Measurements from ENCODE around the gene ABHD17A. TPM values are rescaled to one million over a fixed set of nuclear protein-coding genes. Genes with fewer than 3 reads are reported as not detected.

The ABHD17A gene
- total and polyA plus RNA-seq, 2 of the 8 experiments (the other 6 are each of a cell fraction or from before 2014, with no cell fraction given), result 41.2 to 87.4 TPM

- Histone ChIP-seq H3K4me2 (ENCODE audit: insufficient read depth in 1 of 2, low read depth in 2 of 2, low read length in 2 of 2) (peak overlapping the region; percentile 75 to 97), H3K56ac (replicated peaks; ENCODE audit: insufficient read length, low read depth, low read length) (peak overlapping the region; percentile 37), H4K20me1 (replicated peaks in 1 of 2; ENCODE audit: control insufficient read depth in 1 of 2, insufficient read depth in 2 of 2, low read length in 2 of 2) (peaks cover 20 to 26% of the 10 kb centered on the region in 2 experiments), H2AFZ (ENCODE audit: low read length) (no peak overlapping the region), H3K79me1 (ENCODE audit: low read depth, low read length) (peaks cover 23% of the 10 kb centered on the region), H3K27ac (ENCODE audit: low read depth, low read length) (peak overlapping the region; percentile 100; the same call in 1 of the 2 replicates), H4K5ac (ENCODE audit: insufficient read length, low read depth, low read length) (no peak overlapping the region), H3K4me3 (ENCODE audit: extremely low read depth in 1 of 4, insufficient read depth in 2 of 4, low read depth in 3 of 4, low read length in 4 of 4) (peak overlapping the region; percentile 75 to 95 (median 88)), H3K79me2 (ENCODE audit: control insufficient read depth in 1 of 2, insufficient read depth in 2 of 2, low read length in 2 of 2) (peaks cover 23 to 54% of the 10 kb centered on the region in 2 experiments), H2BK5ac (ENCODE audit: low read depth, low read length) (peak overlapping the region; percentile 100; the same call in 1 of the 2 replicates), H3K9ac (replicated peaks in 1 of 4; ENCODE audit: extremely low read depth in 1 of 4, low read depth in 3 of 4, low read length in 3 of 4) (peak overlapping the region; percentile 82 to 99 (median 98)), H3K4ac (replicated peaks; ENCODE audit: insufficient read length, low read depth, low read length) (no peak overlapping the region), H2BK12ac (ENCODE audit: low read depth, low read length) (no peak overlapping the region), H3K4me1 (replicated peaks in 1 of 4; ENCODE audit: control insufficient read depth in 3 of 4, insufficient read depth in 4 of 4, low read length in 3 of 4) (peaks cover 0 to 17% (median 13%) of the 10 kb centered on the region in 4 experiments; a peak in 6 of 7 replicates), H4K8ac (ENCODE audit: extremely low read depth, insufficient read depth, low read length) (peak overlapping the region; percentile 91; the same call in 1 of the 2 replicates), H3K18ac (ENCODE audit: extremely low read depth, low read length) (no peak overlapping the region; the same call in 1 of the 2 replicates), H3K27me3 (replicated peaks in 1 of 4; ENCODE audit: control insufficient read depth in 3 of 4, extremely low read depth in 1 of 4, insufficient read depth in 3 of 4, low read length in 3 of 4) (no peaks in the 10 kb centered on the region), H3K14ac (ENCODE audit: insufficient read length) (no peak overlapping the region), H3K36me3 (ENCODE audit: control insufficient read depth in 2 of 4, insufficient read depth in 4 of 4, low read length in 3 of 4) (no peaks in the 10 kb centered on the region), H2BK15ac (ENCODE audit: low read length) (no peak overlapping the region), H2AK5ac (ENCODE audit: low read depth, low read length) (no peak overlapping the region), H3K23me2 (ENCODE audit: low read depth, low read length) (peaks cover 3% of the 10 kb centered on the region; the same call in 1 of the 2 replicates), H2BK120ac (replicated peaks; ENCODE audit: low read depth, low read length) (no peak overlapping the region), H4K91ac (replicated peaks; ENCODE audit: insufficient read length, low read length) (no peak overlapping the region), H3K9me3 (ENCODE audit: insufficient read depth in 2 of 2, low read depth in 1 of 2, low read length in 1 of 2) (no peaks in the 10 kb centered on the region), H2BK20ac (ENCODE audit: low read length) (no peak overlapping the region), H3K23ac (ENCODE audit: insufficient read length) (no peak overlapping the region)
- CTCF ChIA-PET (ENCODE audit: partially characterized antibody), result interaction anchor here (0.7 to 14.9 kb wide), 6 partner anchors 10 to 581 kb away, joined by 3 to 228 read pairs (median 4); no protein-coding TSS in a partner anchor
- no peak for FAIRE-seq
- peak; percentile 43; the same call in 1 of the 2 replicates for TF ChIP-seq RBBP5 (IDR thresholded peaks at IDR 0.05; ENCODE audit: borderline replicate concordance, low read depth, low read length)
- no peak for TF ChIP-seq SUZ12 (IDR thresholded peaks at IDR 0.05; ENCODE audit: low read length)
- TF ChIP-seq NANOG (IDR thresholded peaks at IDR 0.05; ENCODE audit: insufficient read depth, low read depth, low read length, poor library complexity, severe bottlenecking), result no peak
- peak; percentile 94; the same call in 1 of the 2 replicates for TF ChIP-seq PHF8 (conservative IDR thresholded peaks at IDR 0.05; ENCODE audit: low read depth, low read length)
- TF ChIP-seq SIN3A (conservative IDR thresholded peaks at IDR 0.05 in 1 of 2, IDR thresholded peaks at IDR 0.05 in 1 of 2; ENCODE audit: low read depth in 1 of 2, low read length in 2 of 2), result peak; percentile 37 to 82; a peak in 2 of 4 replicates
- no peak for TF ChIP-seq RFX5 (IDR thresholded peaks at IDR 0.05; ENCODE audit: borderline replicate concordance, low read depth, low read length)
- no peak for TF ChIP-seq NRF1 (IDR thresholded peaks at IDR 0.05; ENCODE audit: low read depth, low read length)
- peak; percentile 39 for TF ChIP-seq SAP30 (IDR thresholded peaks at IDR 0.05; ENCODE audit: insufficient read depth, insufficient replicate concordance, low read length)
- TF ChIP-seq MAX (IDR thresholded peaks at IDR 0.05), result peak; percentile 53
- DNase-seq (ENCODE audit: low read depth in 1 of 2, low spot score in 2 of 2), result peak in 1 of 2 experiments; percentile 65
- POLR2A ChIA-PET (ENCODE audit: partially characterized antibody), result interaction anchor here (0.8 to 1.3 kb wide), 2 partner anchors 10 to 39 kb away, joined by 3 to 5 read pairs; no protein-coding TSS in a partner anchor
- 3% methylated on average over 37 of the region's 72 CpGs; no CpG with 5 or more reads in 1 of the 2 experiments for WGBS, 2 experiments (ENCODE audit: extremely low coverage in 1 of 2, insufficient coverage in 1 of 2, insufficient read length in 1 of 2, insufficient replicate concordance in 2 of 2, low coverage in 1 of 2, low lambda C conversion rate in 2 of 2, missing lambda C conversion rate in 1 of 2)
These were observed 37.5 kb downstream of the ABHD17A start for GRCh38 chr19:1847684-1848398.
